Panc1 (cell line): ENCODE measurements around the gene MGAT5.

Experiments
- POLR2AphosphoS5 ChIP-seq: IDR thresholded peaks from 2 replicates; pipeline ENCODE4 v1.6.1; 2012; ENCODE audit warnings: mild to moderate bottlenecking, low read depth, low read length, moderate library complexity
- TF ChIP-seq, protein P1 (sequence below): fragments of 450-650 bp; IDR thresholded peaks from 2 replicates; pipeline ENCODE4 v1.5.1; 2017; ENCODE audit warnings: mild to moderate bottlenecking

DNA sequence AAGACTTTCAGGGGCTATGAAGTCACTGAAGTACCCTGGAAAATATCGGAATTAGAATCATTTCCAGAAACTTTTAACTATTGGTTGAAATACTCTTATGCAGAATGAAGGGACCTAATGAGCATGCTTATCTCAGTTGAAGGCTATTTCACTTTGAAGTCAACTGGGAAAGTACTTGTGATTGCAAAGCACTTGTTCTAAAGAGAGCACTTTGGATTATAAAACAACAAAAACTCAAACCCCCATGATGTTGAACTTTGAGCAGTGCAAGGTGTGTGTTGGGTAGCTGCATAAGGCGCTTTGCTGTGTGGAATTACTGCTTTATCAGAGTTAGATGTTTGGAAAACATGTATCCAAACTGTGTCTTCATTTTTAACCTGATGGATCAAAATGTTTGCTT lies 12.0 kb upstream of the MGAT5 start:
- TF ChIP-seq, protein P1, sequence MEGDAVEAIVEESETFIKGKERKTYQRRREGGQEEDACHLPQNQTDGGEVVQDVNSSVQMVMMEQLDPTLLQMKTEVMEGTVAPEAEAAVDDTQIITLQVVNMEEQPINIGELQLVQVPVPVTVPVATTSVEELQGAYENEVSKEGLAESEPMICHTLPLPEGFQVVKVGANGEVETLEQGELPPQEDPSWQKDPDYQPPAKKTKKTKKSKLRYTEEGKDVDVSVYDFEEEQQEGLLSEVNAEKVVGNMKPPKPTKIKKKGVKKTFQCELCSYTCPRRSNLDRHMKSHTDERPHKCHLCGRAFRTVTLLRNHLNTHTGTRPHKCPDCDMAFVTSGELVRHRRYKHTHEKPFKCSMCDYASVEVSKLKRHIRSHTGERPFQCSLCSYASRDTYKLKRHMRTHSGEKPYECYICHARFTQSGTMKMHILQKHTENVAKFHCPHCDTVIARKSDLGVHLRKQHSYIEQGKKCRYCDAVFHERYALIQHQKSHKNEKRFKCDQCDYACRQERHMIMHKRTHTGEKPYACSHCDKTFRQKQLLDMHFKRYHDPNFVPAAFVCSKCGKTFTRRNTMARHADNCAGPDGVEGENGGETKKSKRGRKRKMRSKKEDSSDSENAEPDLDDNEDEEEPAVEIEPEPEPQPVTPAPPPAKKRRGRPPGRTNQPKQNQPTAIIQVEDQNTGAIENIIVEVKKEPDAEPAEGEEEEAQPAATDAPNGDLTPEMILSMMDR: no peak
- no peak for TF ChIP-seq POLR2AphosphoS5
